ENCODE results near the gene EXOC3L1. TPM values are rescaled to one million over a fixed set of nuclear protein-coding genes. Genes with fewer than 3 reads are reported as not detected.

Gene EXOC3L1
- total RNA-seq, 2 experiments from 2014 or later, result not detected

DNA sequence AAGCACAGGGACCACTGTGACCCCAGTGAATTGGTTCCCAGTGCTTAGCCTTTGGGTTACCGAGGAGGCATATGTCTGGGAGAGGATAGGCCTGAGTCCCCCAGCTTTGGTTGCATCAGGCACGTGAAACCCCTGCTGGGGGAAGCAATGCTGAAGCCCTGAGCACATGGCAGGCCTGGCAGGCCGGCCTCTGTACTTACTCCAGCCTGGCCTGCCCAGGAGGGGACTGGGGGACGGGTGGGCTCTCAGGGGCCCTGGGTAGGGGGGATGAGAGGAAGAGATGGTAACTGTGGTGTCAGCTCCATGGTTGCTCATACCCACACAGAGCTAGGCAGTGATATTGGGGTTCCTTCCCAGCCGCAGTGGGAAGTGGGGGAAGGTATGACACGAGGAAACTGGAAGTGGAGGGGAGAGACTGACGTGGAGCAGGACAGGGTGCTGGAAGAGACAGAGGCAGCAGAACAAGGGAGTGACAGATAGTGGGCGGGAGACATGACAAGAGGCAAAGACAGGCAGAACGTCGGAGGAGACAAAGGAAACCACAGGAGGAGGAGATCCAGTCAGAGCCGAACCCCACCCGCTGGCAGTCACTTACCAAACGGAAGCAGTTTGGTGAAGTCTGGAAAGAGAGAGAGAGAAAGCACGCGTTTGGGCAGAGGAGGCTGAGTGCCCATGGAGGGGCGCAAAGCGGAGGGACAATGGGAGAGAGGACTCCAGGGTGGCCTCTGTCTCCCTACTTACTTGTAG lies 46.1 kb upstream of the EXOC3L1 start:
- TF ChIP-seq, protein P1, sequence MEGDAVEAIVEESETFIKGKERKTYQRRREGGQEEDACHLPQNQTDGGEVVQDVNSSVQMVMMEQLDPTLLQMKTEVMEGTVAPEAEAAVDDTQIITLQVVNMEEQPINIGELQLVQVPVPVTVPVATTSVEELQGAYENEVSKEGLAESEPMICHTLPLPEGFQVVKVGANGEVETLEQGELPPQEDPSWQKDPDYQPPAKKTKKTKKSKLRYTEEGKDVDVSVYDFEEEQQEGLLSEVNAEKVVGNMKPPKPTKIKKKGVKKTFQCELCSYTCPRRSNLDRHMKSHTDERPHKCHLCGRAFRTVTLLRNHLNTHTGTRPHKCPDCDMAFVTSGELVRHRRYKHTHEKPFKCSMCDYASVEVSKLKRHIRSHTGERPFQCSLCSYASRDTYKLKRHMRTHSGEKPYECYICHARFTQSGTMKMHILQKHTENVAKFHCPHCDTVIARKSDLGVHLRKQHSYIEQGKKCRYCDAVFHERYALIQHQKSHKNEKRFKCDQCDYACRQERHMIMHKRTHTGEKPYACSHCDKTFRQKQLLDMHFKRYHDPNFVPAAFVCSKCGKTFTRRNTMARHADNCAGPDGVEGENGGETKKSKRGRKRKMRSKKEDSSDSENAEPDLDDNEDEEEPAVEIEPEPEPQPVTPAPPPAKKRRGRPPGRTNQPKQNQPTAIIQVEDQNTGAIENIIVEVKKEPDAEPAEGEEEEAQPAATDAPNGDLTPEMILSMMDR (IDR thresholded peaks at IDR 0.05), result no peak
- peak overlapping the region; percentile 62 for H3K4me3 Mint-ChIP-seq
- peak in 11 of 14 experiments; percentile 20 to 87 (median 51) for DNase-seq
- Histone ChIP-seq H3K4me1 (ENCODE audit: insufficient read depth, low read length) (peaks cover 29% of the 10 kb centered on the region), H3K9me3 (ENCODE audit: control insufficient read depth in 1 of 2, insufficient read depth in 1 of 2, low read length in 2 of 2) (no peaks in the 10 kb centered on the region), H3K4me3 (ENCODE audit: low read length) (peak overlapping the region; percentile 26), H3K36me3 (ENCODE audit: insufficient read depth, low read length) (peaks cover 65% of the 10 kb centered on the region), H3K27ac (ENCODE audit: low read depth in 1 of 2, low read length in 2 of 2) (peak overlapping the region in 1 of 2 donors; percentile 55), H3K27me3 (ENCODE audit: control insufficient read depth in 1 of 2, insufficient read depth in 2 of 2, low read length in 2 of 2) (no peaks in the 10 kb centered on the region)
- H3K9me3 Mint-ChIP-seq, result no peaks in the 10 kb centered on the region
- peaks cover 57% of the 10 kb centered on the region for H3K36me3 Mint-ChIP-seq (ENCODE audit: low read depth)
- ChIA-PET CTCF (interaction anchor here (1.4 to 1.8 kb wide), 2 partner anchors 9 kb away, joined by 4 to 5 read pairs; partner anchors contain the start of gene TMEM208), POLR2A (interaction anchor here (0.6 to 2.1 kb wide), 4 partner anchors 9 to 44 kb away, joined by 3 to 11 read pairs (median 5); partner anchors contain the start of genes E2F4, FHOD1 and TMEM208)
- H3K27me3 Mint-ChIP-seq, result no peaks in the 10 kb centered on the region
- peak; percentile 75 for ATAC-seq (ENCODE audit: poor library complexity)
- intact Hi-C loops (cut with DNase I, micrococcal nuclease), result no loop called here
- H3K27ac Mint-ChIP-seq, result peak overlapping the region; percentile 88
- peaks cover 7% of the 10 kb centered on the region for H3K4me1 Mint-ChIP-seq (ENCODE audit: low read depth)

DNA sequence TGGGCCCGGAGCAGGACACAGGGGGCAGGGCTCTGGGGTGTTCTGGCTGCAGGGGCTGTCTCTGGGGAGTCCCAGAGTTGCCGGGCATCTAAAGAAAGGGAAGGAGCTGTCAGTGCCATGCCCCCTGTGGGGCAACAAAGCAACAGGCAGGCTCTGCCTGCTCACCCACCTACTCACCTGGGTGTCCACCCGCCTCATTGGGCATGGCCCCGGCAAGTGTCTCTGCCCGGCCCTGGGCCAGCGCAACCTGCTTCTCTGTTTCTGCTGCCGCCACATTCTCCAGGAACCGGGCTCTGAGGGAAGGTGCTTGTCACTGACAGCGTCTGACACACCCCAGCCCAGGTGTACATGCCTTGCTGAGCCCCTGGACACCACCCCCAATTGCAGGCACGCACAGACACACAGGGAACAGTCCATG lies 44.3 kb upstream of the EXOC3L1 start:
- intact Hi-C loops (cut with DNase I, micrococcal nuclease), result no loop called here
- peak in 1 of 14 experiments; percentile 13 for DNase-seq
- Histone ChIP-seq H3K4me3 (ENCODE audit: low read length) (no peak overlapping the region), H3K27me3 (ENCODE audit: control insufficient read depth in 1 of 2, insufficient read depth in 2 of 2, low read length in 2 of 2) (no peaks in the 10 kb centered on the region), H3K9me3 (ENCODE audit: control insufficient read depth in 1 of 2, insufficient read depth in 1 of 2, low read length in 2 of 2) (no peaks in the 10 kb centered on the region), H3K4me1 (ENCODE audit: insufficient read depth, low read length) (peaks cover 29% of the 10 kb centered on the region), H3K27ac (ENCODE audit: low read depth in 1 of 2, low read length in 2 of 2) (no peak overlapping the region), H3K36me3 (ENCODE audit: insufficient read depth, low read length) (peaks cover 75% of the 10 kb centered on the region)
- CTCF ChIA-PET, result no interaction called here
- H3K27me3 Mint-ChIP-seq, result no peaks in the 10 kb centered on the region
- TF ChIP-seq, protein P1 (IDR thresholded peaks at IDR 0.05), result no peak
- H3K4me3 Mint-ChIP-seq, result no peak overlapping the region
- no peaks in the 10 kb centered on the region for H3K9me3 Mint-ChIP-seq
- H3K36me3 Mint-ChIP-seq (ENCODE audit: low read depth), result peaks cover 71% of the 10 kb centered on the region
- H3K4me1 Mint-ChIP-seq (ENCODE audit: low read depth), result peaks cover 7% of the 10 kb centered on the region
- POLR2A ChIA-PET, result interaction anchor here (0.6 kb wide), 1 partner anchor 1008 kb away, joined by 6 read pairs; no protein-coding TSS in a partner anchor
- H3K27ac Mint-ChIP-seq, result peak overlapping the region; percentile 27
- no peak for ATAC-seq (ENCODE audit: poor library complexity)

GRCh38 chr16:67233596-67233995 lies 43.7 kb upstream of the EXOC3L1 start:
- Histone ChIP-seq H3K4me3 (ENCODE audit: low read length) (no peak overlapping the region), H3K27ac (ENCODE audit: low read depth in 1 of 2, low read length in 2 of 2) (no peak overlapping the region), H3K9me3 (ENCODE audit: control insufficient read depth in 1 of 2, insufficient read depth in 1 of 2, low read length in 2 of 2) (no peaks in the 10 kb centered on the region), H3K4me1 (ENCODE audit: insufficient read depth, low read length) (peaks cover 29% of the 10 kb centered on the region), H3K27me3 (ENCODE audit: control insufficient read depth in 1 of 2, insufficient read depth in 2 of 2, low read length in 2 of 2) (no peaks in the 10 kb centered on the region), H3K36me3 (ENCODE audit: insufficient read depth, low read length) (peaks cover 75% of the 10 kb centered on the region)
- CTCF ChIA-PET, result no interaction called here
- TF ChIP-seq, protein P1 (IDR thresholded peaks at IDR 0.05), result no peak
- Mint-ChIP-seq H3K4me1 (ENCODE audit: low read depth) (peaks cover 7% of the 10 kb centered on the region), H3K36me3 (ENCODE audit: low read depth) (peaks cover 71% of the 10 kb centered on the region), H3K9me3 (no peaks in the 10 kb centered on the region), H3K4me3 (no peak overlapping the region), H3K27ac (no peak overlapping the region), H3K27me3 (no peaks in the 10 kb centered on the region)
- POLR2A ChIA-PET, result interaction anchor here (0.6 kb wide), 1 partner anchor 1009 kb away, joined by 6 read pairs; no protein-coding TSS in a partner anchor
- no peak for DNase-seq
- no peak for ATAC-seq (ENCODE audit: poor library complexity)
- intact Hi-C loops (cut with DNase I, micrococcal nuclease), result no loop called here
